Epithelial cell of esophagus (primary cell): ENCODE measurements around the gene ZNF658.
"Not testable (repeated sequence)": the region's sequence is repeated elsewhere in the genome, so short reads cannot be mapped to it uniquely, and the experiment has no call there.

Experiments
- DNase-seq: peaks from one replicate; pipeline ENCODE4 v3.0.0; 2010; ENCODE audit warnings: low read depth
- H3K4me3 ChIP-seq: 2 replicates; pipeline ENCODE4 v1.5.1; 2011; ENCODE audit warnings: mild to moderate bottlenecking, low read length, control low read depth

ZNF658 gene

DNA sequence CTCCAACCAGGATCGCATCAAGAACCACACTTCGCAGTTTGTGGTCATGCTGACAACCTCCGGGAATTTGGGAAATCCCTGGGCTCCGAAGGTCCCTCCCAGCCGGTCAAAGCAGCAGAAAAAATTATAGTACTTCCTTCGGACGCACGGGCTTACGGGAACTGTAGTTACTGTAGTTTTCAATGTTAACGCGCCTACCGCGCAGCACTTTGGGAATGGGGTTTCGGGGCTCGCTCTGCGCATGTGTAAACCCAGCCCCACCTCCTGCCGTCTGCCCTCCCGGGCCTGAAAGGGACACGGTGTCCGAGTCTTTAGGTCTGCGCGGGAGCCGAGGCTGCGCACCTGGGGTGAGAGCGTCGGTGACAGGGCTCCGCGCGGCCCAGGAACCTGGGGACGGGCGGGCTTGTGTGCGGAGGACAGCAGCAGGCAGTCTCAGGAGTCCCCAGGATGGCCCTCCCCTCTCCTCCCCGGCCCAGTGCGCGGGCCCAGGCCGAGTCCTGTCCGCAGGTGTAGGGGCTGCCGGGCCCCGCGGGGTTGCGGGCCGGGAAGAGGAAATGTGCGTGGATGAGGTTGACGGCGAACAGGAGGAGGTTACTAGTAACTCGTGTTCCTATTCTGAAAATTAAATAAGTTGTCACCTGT is at the start of gene ZNF658:
Gene ZNF658 (plus strand): TSS at position 236 of the 642 bp plus-strand sequence. CDS start 2,837 bp downstream, outside the sequence.
- DNase-seq: peak; percentile 87
- H3K4me3 ChIP-seq: peak within 1 kb of the TSS; percentile 44

DNA sequence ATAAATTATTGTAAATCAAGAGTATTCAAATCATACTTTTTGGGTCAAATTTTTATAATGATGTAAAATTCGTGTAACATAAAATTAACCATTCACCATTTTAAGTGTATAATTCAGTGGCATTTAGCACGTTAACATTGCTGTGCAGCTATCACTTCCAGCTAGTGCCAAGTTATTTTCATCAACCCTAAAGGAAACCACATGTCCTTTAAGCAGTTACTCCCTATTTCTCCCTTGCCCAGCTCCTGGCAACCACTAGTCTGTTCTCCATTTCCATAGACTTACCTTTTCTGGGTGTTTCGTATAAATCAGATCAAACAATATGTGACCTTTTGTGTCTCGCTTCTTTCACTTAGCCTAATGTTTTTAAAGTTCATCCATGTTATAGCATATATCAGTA is 38.8 kb upstream of the ZNF658 start:
- not testable (repeated sequence) for H3K4me3 ChIP-seq, DNase-seq

DNA sequence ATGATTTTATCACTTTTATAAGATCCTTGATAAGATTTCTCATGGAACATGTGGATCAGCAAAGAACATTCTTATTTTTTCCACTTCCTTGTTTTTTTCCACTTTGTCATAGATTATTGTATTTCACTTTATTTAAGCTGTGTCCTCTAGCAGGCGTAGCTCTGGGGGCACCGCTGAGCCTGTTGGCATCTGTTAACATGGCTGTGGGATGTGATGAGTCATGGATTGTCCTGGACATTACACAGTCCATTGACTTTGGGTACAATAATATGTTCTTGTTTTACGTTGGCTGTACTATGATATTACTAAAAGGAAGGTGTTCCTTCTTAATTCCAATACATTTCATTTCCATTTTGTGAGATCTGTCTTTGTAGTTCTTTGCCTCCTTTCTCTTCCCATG is 31.9 kb upstream of the ZNF658 start:
- H3K4me3 ChIP-seq, DNase-seq: not testable (repeated sequence)

DNA sequence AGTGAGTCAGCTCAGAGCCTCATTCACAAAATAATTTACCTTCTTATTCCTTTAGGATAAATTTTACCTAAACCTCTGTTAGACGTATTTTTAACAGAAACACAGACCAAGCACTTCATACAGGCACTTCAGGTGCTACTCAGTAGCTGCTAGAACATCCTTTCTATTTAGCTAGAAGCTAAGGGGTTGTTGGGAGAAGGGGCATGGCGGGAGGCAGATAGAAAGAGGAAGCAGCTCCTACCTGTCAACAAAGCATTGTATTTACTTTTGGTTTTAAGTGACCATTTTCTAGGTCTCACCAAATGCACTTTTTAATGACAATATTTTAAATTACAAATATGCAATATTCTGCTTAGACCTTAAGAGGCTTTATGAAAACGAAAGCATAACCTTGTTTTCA is 19.9 kb upstream of the ZNF658 start:
- H3K4me3 ChIP-seq, DNase-seq: not testable (repeated sequence)

DNA sequence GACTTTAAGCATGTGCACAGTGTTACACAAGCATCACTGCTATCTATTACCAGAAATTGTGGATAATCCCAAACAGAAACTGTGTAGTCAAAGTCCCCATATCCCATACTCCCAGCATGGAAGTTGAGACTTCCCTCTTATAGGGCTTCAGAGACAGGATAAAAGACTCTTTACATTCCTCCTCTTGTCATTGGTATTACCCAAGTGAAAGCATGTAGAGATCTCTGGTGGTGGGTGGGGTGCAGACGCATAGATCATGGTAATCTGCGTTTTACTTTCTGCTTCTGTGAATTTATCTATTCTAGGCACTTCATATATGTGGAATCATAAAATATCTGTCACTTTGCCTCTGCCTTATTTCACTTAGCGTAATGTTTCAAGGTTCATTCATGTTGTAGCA is 18.7 kb upstream of the ZNF658 start:
- DNase-seq, H3K4me3 ChIP-seq: not testable (repeated sequence)

DNA sequence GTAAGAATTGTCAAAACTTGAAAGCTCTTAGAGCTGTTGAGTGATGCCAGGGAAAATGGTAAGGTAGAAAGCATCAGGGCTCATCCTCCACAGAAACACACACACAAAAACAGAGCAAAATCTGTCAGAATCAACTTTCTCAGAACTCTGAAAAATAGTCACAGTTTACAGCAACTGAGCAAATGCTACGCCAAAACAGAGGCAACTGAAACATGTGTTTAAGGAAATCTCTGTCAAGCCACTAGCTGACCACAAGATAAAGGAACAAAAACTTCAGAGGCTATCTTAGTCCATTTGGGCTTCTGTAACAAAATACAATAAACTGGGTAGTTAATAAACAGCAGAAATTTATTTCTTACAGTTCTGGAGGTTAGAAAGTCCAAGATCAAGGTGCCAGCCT is 10.2 kb upstream of the ZNF658 start:
- H3K4me3 ChIP-seq, DNase-seq: not testable (repeated sequence)

DNA sequence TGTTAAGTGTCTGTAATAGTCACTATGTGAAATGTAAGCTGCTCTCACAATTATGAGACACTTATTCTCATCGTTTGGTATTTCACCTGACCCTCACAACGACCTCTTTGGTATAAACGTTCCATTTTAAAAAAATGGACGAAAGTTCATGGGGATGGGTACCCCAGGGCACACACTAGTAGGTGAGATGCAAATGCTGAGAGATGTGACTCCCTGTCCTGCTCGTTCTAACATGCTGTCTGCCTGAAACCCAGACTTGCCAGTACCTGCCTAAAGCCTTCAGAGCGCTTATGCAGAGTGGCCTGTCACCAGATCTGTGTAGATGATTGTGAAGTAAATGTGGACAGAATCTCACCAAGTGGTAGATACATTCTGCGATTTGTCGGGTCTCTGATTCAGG is 616 bp downstream of the ZNF658 start:
- DNase-seq: peak; percentile 72
- peak overlapping the region; percentile 44 for H3K4me3 ChIP-seq

DNA sequence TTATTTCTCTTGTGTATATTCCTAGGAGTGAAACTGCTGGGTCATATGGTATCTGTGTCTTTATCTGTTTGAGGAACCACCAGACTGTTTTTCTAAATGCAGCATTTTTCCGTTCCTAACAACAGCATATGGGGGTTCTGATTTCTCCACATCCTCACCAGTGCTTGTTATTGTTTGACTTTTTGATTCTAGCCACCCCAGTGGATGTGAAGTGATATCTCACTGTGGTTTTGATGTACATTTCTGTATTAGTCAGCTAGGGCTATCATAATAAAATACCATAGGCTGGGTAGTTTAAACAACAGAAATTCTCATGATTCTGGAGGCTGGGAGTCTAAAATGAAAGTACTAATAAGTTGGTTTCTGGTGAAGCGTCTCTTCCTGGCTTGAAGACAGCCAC is 9.0 kb downstream of the ZNF658 start:
- not testable (repeated sequence) for DNase-seq, H3K4me3 ChIP-seq

DNA sequence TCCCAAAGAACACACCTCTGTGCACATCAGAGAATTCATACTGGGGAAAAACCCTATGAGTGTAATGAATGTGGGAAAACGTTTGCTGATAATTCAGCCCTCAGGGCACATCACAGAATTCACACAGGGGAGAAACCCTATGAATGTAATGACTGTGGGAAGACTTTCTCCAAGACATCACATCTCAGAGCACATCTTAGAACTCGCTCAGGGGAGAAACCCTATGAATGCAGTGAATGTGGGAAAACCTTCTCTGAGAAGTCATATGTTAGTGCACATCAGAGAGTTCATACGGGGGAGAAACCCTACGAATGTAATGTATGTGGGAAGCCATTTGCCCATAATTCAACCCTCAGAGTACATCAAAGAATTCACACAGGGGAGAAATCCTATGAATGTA is 19.5 kb downstream of the ZNF658 start:
- DNase-seq: not testable (repeated sequence)

DNA sequence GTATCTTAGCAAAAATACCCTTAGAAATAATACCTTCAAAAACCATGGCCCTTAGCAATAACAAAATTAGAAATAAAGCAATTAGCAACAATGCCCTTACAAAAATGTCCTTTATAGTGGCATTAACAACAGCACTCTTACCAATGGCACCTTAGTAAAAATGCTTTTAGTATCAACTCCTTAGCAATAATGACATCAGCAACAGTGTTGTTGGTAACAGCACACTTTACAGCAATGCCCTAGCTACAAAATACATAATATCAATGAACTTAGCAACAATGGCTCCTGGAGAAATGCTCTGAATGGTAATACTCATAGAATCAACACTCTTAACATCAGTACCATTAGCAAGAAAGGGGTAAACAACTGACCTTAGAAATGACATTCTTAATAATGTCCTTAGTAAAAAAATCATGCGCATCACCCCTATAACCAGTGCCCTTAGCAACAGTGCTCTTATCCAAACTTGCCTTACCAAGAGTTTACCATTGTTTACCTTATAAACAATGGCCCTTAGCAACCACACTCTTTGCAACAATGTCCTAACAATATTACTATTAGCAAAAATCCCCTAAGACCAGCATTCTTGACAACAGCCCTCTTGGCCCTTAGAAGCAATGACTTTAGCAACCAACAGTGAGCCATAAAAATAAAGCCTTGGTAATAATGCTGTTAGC is 35.8 kb downstream of the ZNF658 start:
- not testable (repeated sequence) for DNase-seq

More for the DNA sequence above, 19.5 kb downstream of the ZNF658 start:
- not testable (repeated sequence) for H3K4me3 ChIP-seq

DNA sequence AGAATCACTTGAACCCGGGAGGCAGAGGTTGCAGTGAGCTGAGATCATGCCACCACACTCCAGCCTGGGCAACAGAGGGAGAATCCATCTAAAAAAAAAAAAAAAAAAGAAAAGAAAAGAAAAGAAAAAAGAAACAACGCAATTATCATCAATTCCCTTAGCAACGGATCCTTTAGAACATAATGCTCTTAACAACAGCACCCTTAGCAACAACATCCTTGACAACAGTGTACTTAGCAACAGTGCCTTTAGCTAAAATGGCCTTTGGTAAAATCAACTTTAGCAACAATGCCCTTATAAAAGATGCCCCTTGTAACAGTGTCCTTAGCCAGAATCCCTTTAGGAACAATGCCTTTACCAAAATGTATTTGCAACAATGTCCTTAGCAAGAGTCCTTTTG is 37.1 kb downstream of the ZNF658 start:
- DNase-seq: not testable (repeated sequence)

More for the DNA sequence above, 35.8 kb downstream of the ZNF658 start:
- H3K4me3 ChIP-seq: not testable (repeated sequence)

DNA sequence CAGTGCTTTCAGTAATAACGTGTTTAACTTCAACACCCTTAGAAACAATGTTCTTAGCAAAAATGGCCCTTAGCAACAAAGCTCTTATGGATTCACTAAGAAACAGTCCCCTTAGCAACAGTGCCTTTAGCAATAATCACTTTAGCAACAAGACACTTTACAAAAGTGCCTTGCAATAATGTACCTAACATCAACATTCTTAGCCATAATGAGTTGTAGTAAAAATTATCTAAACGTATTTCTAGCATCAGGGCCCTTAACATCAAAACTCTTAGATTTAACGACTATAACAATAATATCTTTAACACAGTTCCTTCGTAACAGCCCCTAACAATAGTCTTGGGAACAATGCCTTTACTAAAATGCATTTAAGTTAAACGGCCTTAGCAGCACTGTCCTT is 37.8 kb downstream of the ZNF658 start:
- DNase-seq, H3K4me3 ChIP-seq: not testable (repeated sequence)

More for the DNA sequence above, 37.1 kb downstream of the ZNF658 start:
- H3K4me3 ChIP-seq: not testable (repeated sequence)

DNA sequence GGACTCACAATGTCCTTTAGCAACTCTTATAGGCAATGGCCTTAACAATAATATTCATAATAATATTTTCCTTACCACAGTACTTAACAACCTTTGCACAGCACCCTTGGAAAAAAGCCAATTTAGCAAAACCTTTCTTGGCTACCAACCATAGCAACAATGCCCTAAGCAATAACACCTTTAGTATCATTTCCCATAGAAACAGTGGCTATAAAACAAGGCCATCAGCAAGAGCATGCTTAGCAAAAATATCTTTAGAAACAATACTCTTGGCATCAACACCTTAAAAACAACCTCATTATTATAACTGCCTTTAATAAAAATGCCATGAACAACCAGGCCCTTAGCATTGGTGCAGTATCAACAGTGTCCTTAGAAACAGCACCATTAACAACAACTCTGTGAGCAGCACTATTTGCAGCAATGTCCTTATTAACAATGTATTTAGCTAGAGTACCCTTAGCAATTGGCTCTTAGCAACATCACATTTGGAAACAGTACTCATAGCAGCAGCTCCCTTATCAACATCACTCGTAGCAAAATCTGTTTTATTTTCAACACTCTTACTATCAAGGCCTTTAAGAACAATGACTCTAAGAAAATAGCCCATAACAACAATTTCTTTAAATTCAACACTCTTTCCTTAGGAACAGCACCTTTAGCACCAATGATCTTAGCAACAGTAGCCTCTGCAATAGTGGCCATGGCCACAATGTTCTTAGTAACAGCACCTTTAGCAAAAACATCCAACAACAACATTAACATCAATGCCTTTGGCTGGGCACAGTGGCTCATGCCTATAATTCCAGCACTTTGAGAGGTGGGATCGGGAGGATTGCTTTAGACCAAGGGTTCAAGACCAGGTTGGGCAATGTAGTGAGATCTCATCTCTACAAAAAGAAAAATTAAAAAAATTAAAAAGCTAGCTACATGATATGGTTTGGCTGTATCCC is 39.6 kb downstream of the ZNF658 start:
- H3K4me3 ChIP-seq, DNase-seq: not testable (repeated sequence)

DNA sequence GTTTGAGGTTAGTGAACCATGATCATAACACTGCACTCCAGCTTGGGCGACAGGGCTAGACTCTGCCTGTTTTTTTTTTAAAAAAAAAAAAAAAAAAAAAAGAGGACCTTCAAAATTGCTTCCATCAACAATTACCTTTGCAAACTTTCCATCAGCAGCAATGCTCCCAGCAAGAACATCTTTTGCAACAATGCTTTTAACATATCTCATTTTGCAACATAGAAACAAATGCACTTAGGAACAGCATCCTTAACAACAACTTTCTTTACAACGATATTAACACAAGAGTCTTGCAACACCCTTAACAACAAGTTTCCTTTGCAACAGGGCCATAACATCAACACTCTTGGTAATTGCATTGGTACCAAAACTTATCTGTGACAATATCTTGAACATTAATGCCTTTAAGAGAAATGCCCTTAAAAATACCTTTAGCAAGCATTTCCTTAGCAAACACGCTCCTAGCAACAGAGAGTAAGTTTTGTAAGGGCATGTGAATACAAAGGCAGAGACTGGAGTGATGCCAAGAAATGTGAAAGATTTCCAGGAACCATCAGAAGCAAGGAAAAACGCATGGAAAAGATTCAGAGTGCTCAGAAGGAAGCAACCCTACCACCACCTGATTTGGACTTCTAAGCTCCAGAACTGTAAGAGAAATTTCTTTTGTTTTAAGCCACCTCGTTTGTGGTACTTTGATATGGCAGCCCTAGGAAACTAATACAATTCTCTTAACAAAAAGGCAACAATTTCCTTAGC is 42.1 kb downstream of the ZNF658 start:
- not testable (repeated sequence) for H3K4me3 ChIP-seq
- DNase-seq: peak; percentile 18

DNA sequence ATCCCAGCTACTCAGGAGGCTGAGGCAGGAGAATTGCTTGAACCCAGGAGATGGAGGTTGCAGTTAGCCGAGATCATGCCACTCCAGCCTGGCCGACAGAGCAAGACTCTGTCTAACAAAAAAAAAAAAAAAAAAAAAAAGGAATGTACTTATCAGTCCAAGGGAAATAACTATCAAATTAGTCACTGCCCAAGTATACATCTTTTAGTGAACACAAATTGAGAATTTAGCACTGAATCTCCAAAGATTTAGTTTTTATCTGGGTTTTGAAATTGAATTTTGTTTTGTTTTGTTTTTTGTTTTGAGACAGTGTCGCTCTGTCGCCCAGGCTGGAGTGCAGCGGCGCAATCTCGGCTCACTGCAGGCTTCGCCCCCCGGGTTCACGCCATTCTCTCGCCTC is 52.1 kb downstream of the ZNF658 start:
- DNase-seq, H3K4me3 ChIP-seq: not testable (repeated sequence)
